Mammary epithelial cell (primary cell): Measurements from ENCODE around the gene FYN.

Experiments used
- EZH2 ChIP-seq: IDR thresholded peaks from 2 replicates; pipeline ENCODE4 v1.6.1; 2012; ENCODE audit warnings: low read length, inconsistent platforms, borderline replicate concordance
- TF ChIP-seq, protein P1 (sequence below), 2 donors: IDR thresholded peaks in 1 of 2; conservative IDR thresholded peaks in 1 of 2; 2 replicates each; pipeline ENCODE4 v1.5.1; 2011 to 2012; ENCODE audit warnings: inconsistent platforms in 2 of 2, low read length in 2 of 2, mild to moderate bottlenecking in 2 of 2, control low read depth in 1 of 2, low read depth in 1 of 2; ENCODE audit not compliant: insufficient read depth in 1 of 2; ENCODE audit errors: extremely low read depth in 1 of 2

DNA sequence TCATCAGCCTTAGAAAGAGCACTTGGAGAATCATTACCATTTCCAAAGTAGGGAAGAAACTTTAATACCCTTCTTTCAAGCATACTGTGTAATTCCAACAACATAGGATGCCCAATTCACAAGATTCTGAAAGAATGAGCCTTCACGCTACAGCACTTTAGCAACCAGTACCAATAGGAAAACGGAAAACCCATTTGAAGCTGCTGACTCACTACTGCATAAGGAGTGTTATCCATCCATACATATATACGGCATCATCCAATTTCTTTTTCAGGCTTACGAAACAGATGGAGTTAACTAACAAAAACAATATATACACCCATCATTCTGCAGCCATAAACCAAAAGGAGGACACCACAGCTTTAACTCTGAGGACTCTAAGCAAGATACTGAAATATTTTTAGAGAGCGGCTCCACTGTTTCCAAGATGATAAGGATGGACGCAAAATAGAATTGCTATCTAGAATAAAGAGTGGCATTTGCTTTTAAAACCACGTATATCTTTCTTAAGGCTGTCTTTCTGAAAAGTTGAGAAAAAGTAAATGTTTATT lies 24.9 kb downstream of the FYN start:
- TF ChIP-seq, protein P1, sequence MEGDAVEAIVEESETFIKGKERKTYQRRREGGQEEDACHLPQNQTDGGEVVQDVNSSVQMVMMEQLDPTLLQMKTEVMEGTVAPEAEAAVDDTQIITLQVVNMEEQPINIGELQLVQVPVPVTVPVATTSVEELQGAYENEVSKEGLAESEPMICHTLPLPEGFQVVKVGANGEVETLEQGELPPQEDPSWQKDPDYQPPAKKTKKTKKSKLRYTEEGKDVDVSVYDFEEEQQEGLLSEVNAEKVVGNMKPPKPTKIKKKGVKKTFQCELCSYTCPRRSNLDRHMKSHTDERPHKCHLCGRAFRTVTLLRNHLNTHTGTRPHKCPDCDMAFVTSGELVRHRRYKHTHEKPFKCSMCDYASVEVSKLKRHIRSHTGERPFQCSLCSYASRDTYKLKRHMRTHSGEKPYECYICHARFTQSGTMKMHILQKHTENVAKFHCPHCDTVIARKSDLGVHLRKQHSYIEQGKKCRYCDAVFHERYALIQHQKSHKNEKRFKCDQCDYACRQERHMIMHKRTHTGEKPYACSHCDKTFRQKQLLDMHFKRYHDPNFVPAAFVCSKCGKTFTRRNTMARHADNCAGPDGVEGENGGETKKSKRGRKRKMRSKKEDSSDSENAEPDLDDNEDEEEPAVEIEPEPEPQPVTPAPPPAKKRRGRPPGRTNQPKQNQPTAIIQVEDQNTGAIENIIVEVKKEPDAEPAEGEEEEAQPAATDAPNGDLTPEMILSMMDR (conservative IDR thresholded peaks at IDR 0.05 in 1 of 2, IDR thresholded peaks at IDR 0.05 in 1 of 2; ENCODE audit: extremely low read depth in 1 of 2, insufficient read depth in 1 of 2, low read depth in 1 of 2, low read length in 2 of 2), result no peak
- TF ChIP-seq EZH2, result no peak
